GM18511 (cell line): Measurements from ENCODE around the gene ABCG8.

Experiments used
- ATAC-seq: cut with Tn5 transposase; IDR thresholded peaks from one replicate; pipeline ENCODE4 v1.9.1; 2021; ENCODE audit warnings: mild to moderate bottlenecking, moderate library complexity; ENCODE audit not compliant: unreplicated experiment

The ABCG8 gene

DNA sequence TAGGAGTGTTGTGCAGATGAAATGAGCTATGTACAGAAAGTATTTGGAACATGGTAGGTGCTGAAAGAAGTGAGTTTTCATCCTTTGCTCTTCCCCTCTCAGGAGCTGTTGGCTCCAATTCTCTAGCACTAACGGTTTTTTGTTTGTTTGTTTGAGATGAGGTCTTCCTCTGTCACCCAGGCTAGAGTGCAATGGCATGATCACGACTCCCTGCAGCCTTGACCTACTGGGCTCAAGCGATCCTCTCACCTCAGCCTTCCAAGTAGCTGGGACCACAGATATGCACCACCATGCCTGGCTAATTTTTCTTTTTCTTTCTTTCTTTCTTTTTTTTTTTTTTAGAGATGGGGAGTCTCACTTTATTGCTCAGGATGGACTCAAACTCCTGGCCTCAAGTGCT, 12.9 kb upstream of the ABCG8 start:
- no peak for ATAC-seq

- no peak for ATAC-seq
Measured at GRCh38 chr2:43826305-43827250, 12.2 kb upstream of the ABCG8 start.

- ATAC-seq, result no peak
Measured at GRCh38 chr2:43831543-43832294, 7.1 kb upstream of the ABCG8 start.

DNA sequence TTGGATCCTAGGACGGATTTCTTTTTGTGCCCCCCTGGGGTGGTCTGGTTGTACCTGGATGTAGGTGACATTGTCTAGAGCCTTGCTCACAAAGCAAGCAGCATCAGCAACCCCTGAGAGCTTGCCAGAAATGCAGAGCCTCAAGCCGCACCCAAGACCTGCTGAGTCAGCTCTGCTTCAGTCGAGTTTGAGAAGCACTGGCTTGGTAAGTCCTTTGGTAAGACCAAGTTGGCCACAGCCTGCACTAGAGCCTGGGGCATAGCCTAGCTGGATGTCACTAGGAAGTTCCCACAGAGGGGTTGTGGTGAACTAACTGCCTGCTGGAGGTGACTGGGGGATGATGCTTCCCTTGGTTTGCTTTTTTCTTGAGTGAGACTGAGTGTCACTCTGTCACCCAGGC, 6.3 kb upstream of the ABCG8 start:
- ATAC-seq, result no peak

- no peak for ATAC-seq
Measured at GRCh38 chr2:43837033-43837432, 1.7 kb upstream of the ABCG8 start.

- ATAC-seq, result no peak
Measured at GRCh38 chr2:43837831-43838559, 776 bp upstream of the ABCG8 start.

DNA sequence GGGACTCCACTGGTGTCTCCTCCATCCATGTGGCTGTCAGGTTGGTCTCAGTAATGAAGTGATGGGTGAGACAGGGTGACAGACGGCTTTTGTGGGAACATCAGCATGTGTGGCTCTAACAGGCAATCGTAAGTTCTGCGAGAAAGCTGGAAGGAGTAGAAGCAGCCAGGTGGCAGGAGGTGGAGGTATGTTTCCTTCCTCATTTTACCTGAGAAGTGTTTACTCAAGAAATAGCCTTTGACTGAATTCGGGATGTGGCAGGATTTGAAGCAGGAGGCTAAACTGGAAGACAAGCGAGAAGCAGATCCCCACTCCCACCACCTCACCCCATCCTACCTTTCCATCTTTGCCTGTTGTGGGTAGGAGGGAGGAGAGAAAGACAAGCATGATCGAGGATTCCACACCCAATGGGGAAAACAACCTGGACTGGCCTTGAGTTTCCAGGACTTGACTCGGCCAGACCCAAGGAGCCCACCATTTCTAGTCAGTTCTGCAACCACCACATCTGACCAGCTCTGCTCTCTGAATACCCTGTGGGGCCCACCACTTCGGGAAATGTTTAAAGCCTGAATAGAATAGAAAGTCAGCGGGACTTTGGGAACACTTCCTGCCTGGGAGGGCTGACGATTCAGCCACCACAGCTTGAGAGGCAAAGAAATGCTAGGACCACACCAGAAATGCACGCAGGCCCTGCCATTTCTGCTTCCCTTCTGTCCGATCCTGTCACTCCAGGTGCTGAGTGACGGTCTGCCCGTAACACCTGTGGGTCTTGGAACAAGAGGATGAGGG, 1.2 kb downstream of the ABCG8 start:
- ATAC-seq, result no peak

DNA sequence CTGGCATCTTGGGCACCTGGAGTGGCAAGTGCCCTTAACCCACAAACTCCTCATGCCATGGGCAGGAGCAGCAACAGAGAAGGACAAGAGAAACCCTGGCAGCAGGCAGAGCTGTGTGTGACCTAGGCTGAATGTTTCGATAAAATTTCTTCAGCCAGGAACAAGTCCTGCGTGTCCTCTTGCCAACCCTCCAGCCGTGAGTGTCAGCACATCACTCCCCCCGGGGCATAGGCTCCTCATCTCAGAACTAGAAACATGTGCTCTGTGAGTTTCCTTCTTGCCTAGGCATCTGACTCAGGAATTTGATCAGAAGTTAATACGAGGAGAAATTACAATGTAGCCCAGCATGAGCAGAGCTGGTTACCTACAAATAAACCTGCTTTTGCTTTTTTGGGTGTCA, 2.2 kb downstream of the ABCG8 start:
- no peak for ATAC-seq

DNA sequence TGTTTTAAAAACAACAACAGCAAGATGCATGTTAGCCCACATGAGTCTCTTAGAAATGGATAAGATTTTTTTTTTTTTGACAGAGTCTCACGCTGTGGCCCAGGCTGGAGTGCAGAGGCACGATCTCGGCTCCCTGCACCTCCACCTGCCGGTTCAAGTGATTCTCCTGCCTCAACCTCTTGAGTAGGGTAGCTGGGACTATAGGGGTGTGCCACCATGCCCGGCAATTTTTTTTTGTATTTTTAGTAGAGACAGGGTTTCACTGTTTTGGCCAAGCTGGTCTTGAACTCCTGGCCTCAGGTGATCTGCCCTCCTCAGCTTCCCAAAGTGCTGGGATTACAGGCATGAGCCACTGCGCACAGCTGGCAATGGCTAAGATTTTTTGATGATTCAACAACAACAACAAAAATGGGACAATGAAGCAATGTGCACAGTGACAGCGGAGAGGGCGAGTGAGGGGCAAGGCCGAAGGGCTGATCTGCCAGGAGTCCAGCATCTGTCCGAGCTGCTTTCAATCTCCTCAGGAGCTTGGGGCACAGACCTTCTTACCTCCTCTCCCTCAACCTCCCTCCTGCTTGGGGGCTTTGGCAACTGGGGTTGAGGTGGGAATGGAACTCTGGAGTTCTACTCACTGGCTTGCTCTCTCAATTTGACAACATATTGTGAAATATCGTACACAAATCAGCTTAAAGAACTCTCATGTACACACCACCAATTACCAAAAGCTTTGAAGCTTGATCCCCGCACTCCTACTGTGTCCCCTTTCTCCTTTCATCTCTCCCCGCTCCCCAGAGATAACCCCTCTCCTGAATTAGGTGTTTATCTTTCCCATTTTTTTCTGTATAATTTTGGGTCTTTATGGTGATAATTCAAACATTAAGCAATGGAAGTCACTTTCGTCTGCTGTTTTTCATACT, 3.4 kb downstream of the ABCG8 start:
- ATAC-seq, result no peak

DNA sequence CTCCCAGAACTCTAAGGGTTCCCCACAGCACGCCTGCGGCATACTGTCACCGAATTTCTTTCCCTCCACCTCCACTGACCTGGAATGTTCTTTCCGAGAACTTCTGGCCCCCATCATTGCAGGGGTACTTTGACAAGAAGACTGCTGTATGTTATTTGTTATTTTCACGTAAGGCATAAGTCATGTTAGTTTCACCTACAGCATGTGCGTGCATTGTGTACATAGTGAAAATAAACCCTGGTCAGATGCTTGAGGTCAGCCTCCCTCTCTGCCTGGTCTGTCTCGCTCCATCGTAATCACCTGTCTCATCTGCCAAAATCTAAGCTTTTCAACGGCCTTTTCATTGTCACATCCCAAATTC, 4.1 kb downstream of the ABCG8 start:
- ATAC-seq, result no peak

DNA sequence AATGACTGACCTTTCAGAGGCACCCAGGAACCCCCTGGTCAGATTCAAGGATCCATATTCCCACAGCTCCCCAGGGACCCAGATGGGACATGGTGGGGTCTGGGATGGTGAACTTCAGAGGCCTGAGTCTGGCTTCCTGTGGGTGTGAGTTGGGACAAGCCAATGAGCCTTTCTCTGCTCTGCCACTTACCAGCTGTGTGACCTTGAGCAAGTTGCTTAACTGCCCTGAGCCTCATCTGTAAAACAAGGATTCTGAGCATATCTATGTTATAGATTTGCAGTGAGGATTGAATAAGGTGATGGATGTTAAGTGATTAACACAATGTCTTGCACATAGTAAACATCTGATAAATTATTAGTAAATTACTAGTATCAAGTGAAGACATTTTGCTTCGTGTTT, 6.4 kb downstream of the ABCG8 start:
- no peak for ATAC-seq

GRCh38 chr2:43846140-43846793, 7.5 kb downstream of the ABCG8 start:
- no peak for ATAC-seq

DNA sequence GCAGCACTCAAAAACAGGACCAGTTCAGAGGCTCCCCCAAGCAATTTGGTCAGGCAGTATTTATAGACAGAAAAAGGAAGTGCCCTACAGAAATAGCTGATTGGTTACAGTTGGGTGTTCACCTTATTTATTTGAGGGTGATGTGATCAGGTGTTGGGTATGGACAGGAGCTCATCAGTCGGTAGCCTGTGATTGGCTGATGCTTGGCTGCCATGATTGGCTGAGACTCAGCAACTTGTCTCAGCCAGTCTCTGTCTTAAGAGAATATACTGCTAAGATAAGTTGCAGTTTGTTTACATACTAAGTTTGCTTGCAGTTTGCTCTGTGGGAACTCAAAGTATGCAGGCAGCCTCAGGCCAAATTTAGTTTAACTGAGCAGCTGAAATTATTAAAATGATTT, 9.4 kb downstream of the ABCG8 start:
- no peak for ATAC-seq

DNA sequence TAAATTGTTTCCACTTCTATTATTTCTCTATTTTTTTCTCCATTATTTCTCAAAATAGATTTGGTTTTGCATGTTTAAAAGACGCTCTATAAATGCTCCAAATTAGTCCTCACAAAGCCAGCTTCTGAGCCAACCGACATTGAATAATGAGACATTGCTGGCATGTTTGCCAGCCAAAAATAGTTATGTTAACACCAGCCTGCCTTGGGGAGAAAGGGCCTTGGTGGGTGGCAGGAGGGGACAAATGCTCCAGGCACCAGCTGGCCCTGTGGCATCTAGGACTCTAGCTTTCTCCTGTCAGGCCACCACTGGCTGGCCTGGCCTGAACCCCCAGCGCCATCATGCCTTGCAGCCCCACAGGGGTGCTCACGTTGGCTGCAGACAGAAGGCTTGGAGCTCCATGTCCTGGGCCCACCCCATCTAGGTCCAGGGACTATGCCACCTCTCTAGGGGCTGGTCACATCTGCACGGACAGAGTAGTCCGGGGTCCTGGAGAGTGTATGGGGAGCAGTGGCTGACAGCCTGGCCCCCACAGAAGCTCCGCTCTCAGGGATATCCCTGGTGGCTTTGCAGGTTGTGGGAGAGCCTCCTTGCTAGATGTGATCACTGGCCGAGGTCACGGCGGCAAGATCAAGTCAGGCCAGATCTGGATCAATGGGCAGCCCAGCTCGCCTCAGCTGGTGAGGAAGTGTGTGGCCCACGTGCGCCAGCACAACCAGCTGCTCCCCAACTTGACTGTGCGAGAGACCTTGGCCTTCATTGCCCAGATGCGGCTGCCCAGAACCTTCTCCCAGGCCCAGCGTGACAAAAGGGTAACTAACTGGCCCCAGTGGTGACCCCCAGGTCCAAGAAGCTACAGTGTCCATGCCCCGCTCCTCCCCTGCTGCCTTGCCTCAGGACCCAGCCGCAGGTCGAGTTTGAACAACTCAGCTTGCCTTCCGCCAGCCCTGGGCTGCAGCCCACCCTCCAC, 12.5 kb downstream of the ABCG8 start:
- no peak for ATAC-seq

DNA sequence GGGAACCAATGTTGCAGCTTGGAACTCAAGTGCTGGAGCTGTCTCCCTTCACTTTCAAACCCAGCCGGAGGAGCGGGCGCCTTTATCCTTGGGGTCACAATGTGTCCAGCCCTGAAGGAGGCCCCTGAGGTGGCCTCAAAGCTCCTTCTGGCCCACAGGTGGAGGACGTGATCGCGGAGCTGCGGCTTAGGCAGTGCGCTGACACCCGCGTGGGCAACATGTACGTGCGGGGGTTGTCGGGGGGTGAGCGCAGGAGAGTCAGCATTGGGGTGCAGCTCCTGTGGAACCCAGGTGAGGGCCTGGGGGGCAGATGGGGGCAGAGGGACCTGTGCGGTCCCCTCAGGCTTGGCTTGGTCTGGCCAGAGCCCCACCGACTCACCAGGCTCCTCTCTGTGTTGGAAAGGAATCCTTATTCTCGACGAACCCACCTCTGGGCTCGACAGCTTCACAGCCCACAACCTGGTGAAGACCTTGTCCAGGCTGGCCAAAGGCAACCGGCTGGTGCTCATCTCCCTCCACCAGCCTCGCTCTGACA, 13.5 kb downstream of the ABCG8 start:
- ATAC-seq, result no peak

GRCh38 chr2:43853141-43854081, 14.6 kb downstream of the ABCG8 start:
- ATAC-seq, result no peak

DNA sequence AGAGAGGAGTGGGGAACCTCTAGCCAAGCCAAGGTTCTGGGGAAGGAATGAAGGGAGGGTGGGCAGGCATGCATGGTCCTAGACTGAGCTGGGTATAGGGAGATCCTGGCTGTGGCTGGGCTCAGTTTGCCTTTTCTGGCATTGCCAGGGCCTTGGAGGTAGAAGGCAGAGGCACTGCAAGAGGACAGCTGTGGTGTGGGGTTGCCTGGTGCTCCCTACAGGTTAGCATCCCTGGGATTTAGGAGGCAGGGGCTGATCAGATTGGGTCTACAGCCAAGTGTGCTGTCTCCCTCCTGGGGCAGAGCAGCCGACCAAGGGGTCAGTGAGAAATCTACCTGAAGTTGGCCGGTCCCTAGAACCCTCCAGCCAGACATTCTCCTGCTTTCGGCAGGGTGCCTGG, 15.9 kb downstream of the ABCG8 start:
- ATAC-seq, result no peak
